Endothelial cell of umbilical vein (primary cell): ENCODE results near the gene NCKAP5. TPM values are rescaled to one million over a fixed set of nuclear protein-coding genes. Genes with fewer than 3 reads are reported as not detected.

Experiments
- BruUV-seq: library from RNA; stranded (reverse); fragments of 400-500 nt; replicated peaks from 2 replicates; lab custom pipeline; 2021; lab: Mats Ljungman, UMichigan
- CTCF ChIA-PET: fragments of 300-600, 350-600 bp; sonication (Branson Sonifier 250); formaldehyde crosslinking; loops from one replicate; lab custom pipeline; 2021; ENCODE audit warnings: antibody characterized with exemption, inconsistent platforms; lab: Charles Lee
- POLR2A ChIA-PET: fragments of 300-600, 350-600 bp; sonication (Branson Sonifier 250); formaldehyde crosslinking; loops from one replicate; lab custom pipeline; 2021; ENCODE audit warnings: antibody characterized with exemption, inconsistent platforms; lab: Charles Lee
- DNase-seq: peaks from one replicate; pipeline ENCODE4 v3.0.0-alpha.2; 2011; ENCODE audit warnings: low read depth, low spot score
- FAIRE-seq: peaks from 2 replicates; lab custom pipeline; 2011; peaks lifted over from hg19 to GRCh38; lab: Jason Lieb, UNC
- H2AFZ ChIP-seq: 2 replicates; pipeline ENCODE4 v1.6.0; 2012; ENCODE audit warnings: low read depth, low read length, control low read depth, inconsistent platforms
- H3K27ac ChIP-seq: 2 replicates; pipeline ENCODE4 v1.5.1; 2011; ENCODE audit warnings: low read depth, mild to moderate bottlenecking, control low read depth, low read length, moderate library complexity; ENCODE audit not compliant: insufficient read depth
- H3K27me3 ChIP-seq, 2 experiments: 2 replicates each; pipeline versions ENCODE4 v1.6.0 to v1.6.1; 2011; ENCODE audit warnings: low read length in 2 of 2, mixed read lengths in 1 of 2; ENCODE audit not compliant: control insufficient read depth in 2 of 2, insufficient read depth in 2 of 2
- H3K36me3 ChIP-seq, 2 experiments: 2 replicates in 1 of 2; 3 replicates in 1 of 2; pipeline ENCODE4 v1.5.1; 2011; ENCODE audit warnings: low read length in 2 of 2, mild to moderate bottlenecking in 1 of 2, moderate library complexity in 1 of 2; ENCODE audit not compliant: control insufficient read depth in 2 of 2, insufficient read depth in 2 of 2; ENCODE audit errors: extremely low read depth in 1 of 2
- H3K4me1 ChIP-seq: 3 replicates; pipeline ENCODE4 v1.5.1; 2011; ENCODE audit warnings: mild to moderate bottlenecking, low read length; ENCODE audit not compliant: control insufficient read depth, insufficient read depth; ENCODE audit errors: extremely low read depth
- H3K4me2 ChIP-seq: 2 replicates; pipeline ENCODE4 v1.6.1; 2011; ENCODE audit warnings: low read length, control low read depth, mixed read lengths; ENCODE audit not compliant: insufficient read depth
- H3K4me3 ChIP-seq, 3 experiments: fragments of 200-600 bp in 1 of 3; sonication (generic), shearing (Covaris generic) in 1 of 3; replicated peaks in 1 of 3; 2 replicates each; pipeline ENCODE4 v1.5.1; 2011 to 2016; ENCODE audit warnings: control low read depth in 3 of 3, low read length in 3 of 3, mild to moderate bottlenecking in 2 of 3, inconsistent platforms in 1 of 3, low read depth in 1 of 3, moderate library complexity in 1 of 3; ENCODE audit not compliant: insufficient read depth in 1 of 3
- H3K79me2 ChIP-seq: 2 replicates; pipeline ENCODE4 v1.6.0; 2012; ENCODE audit warnings: low read length, inconsistent platforms; ENCODE audit not compliant: control insufficient read depth, insufficient read depth
- H3K9ac ChIP-seq: replicated peaks from 2 replicates; pipeline ENCODE3; 2011; ENCODE audit warnings: low read length, control low read depth; ENCODE audit not compliant: insufficient read depth; ENCODE audit errors: extremely low read depth
- H3K9me1 ChIP-seq: replicated peaks from 3 replicates; pipeline ENCODE4 v1.6.0; 2011; ENCODE audit warnings: mild to moderate bottlenecking, low read length; ENCODE audit not compliant: control insufficient read depth, insufficient read depth; ENCODE audit errors: extremely low read depth
- H3K9me3 ChIP-seq: replicated peaks from 2 replicates; pipeline ENCODE4 v1.5.1; 2012; ENCODE audit warnings: low read length, inconsistent platforms; ENCODE audit not compliant: control insufficient read depth, insufficient read depth
- H4K20me1 ChIP-seq: replicated peaks from 2 replicates; pipeline ENCODE3; 2011; ENCODE audit warnings: mild to moderate bottlenecking, low read length; ENCODE audit not compliant: control insufficient read depth, insufficient read depth; ENCODE audit errors: extremely low read depth
- CTCF ChIP-seq, 2 donors: IDR thresholded peaks; 1 replicate in 1 of 2; 2 replicates in 1 of 2; pipeline ENCODE4 v1.5.1; 2011; ENCODE audit warnings: low read length in 2 of 2, mild to moderate bottlenecking in 2 of 2, moderate library complexity in 2 of 2, control low read depth in 1 of 2, inconsistent platforms in 1 of 2, low read depth in 1 of 2; ENCODE audit not compliant: insufficient read depth in 1 of 2; ENCODE audit errors: extremely low read depth in 1 of 2
- EZH2 ChIP-seq: IDR thresholded peaks from 2 replicates; pipeline ENCODE4 v1.6.1; 2012; ENCODE audit warnings: borderline replicate concordance, low read depth, mild to moderate bottlenecking, moderate library complexity, low read length, inconsistent platforms; ENCODE audit not compliant: severe bottlenecking
- FOS ChIP-seq: IDR thresholded peaks from 2 replicates; pipeline ENCODE4 v1.6.1; 2011; ENCODE audit warnings: mild to moderate bottlenecking, low read length, moderate library complexity, borderline replicate concordance; ENCODE audit not compliant: insufficient read depth
- GATA2 ChIP-seq: IDR thresholded peaks from 2 replicates; pipeline ENCODE4 v1.7.0; 2011; ENCODE audit warnings: low read depth, mild to moderate bottlenecking, moderate library complexity, mixed read lengths, low read length; ENCODE audit not compliant: insufficient read length, insufficient read depth
- JUN ChIP-seq: IDR thresholded peaks from 2 replicates; pipeline ENCODE4 v1.6.1; 2011; ENCODE audit warnings: borderline replicate concordance, low read depth; ENCODE audit not compliant: insufficient read length, insufficient read depth
- MAX ChIP-seq: IDR thresholded peaks from 2 replicates; pipeline ENCODE4 v1.6.1; 2011; ENCODE audit not compliant: insufficient read depth, insufficient read length
- MYC ChIP-seq: IDR thresholded peaks from one replicate; pipeline ENCODE4 v1.6.1; 2011; ENCODE audit warnings: mild to moderate bottlenecking, low read depth, low read length
- POLR2A ChIP-seq: IDR thresholded peaks from 2 replicates; pipeline ENCODE4 v1.6.1; 2012; ENCODE audit warnings: low read depth, mild to moderate bottlenecking, control low read depth, low read length
- POLR2AphosphoS5 ChIP-seq: IDR thresholded peaks from 2 replicates; pipeline ENCODE4 v1.6.1; 2012; ENCODE audit warnings: low read depth, mild to moderate bottlenecking, control low read depth, low read length, moderate library complexity; ENCODE audit not compliant: insufficient read depth
- dilution Hi-C: fragments of 300-500 bp; cut with MboI; formaldehyde crosslinking; loops from one replicate; pipeline ENCODE4 v1.15.0; 2019; ENCODE audit warnings: low sequenced_read_pairs; ENCODE audit not compliant: extremely low pct_ligation_motif_present
- intact Hi-C: fragments of 100-400 bp; cut with micrococcal nuclease; formaldehyde crosslinking; loops from one replicate; pipeline ENCODE4 v1.10.0; 2022
- polyA plus RNA-seq, 4 experiments: library from polyadenylated mRNA; depleted of rRNA in 3 of 4; stranded (reverse) in 3 of 4; unstranded in 1 of 4; fragments of >200 nt; gene quantifications; 2 replicates each; pipeline versions ENCODE4 v1.2.1 to v1.2.3, GENCODE V29; 2011 to 2012; ENCODE audit warnings: missing spikeins in 1 of 4
- total RNA-seq: library from RNA; stranded (reverse); gene quantifications from 2 replicates; pipeline ENCODE4 v1.2.3, GENCODE V29; 2021

NCKAP5 gene
- total and polyA plus RNA-seq, 2 donors (not counting 3 experiments of a cell fraction or from before 2014, with no cell fraction given), result 0.47 to 3.3 TPM

- no peaks in the 10 kb centered on the region for H3K4me1 ChIP-seq
- no peaks in the 10 kb centered on the region for H3K9me3 ChIP-seq
- no peak overlapping the region for H3K4me3 ChIP-seq
- no peak for FAIRE-seq
- no peaks in the 10 kb centered on the region for H4K20me1 ChIP-seq
- H3K79me2 ChIP-seq, result no peaks in the 10 kb centered on the region
- ChIA-PET CTCF (no interaction called here), POLR2A (no interaction called here)
- H3K27ac ChIP-seq, result no peak overlapping the region
- dilution Hi-C loops (no loop called here), intact Hi-C loops (no loop called here)
- H3K36me3 ChIP-seq, result no peaks in the 10 kb centered on the region
- no peak overlapping the region for H3K4me2 ChIP-seq
- no peak for DNase-seq
- H3K27me3 ChIP-seq, result no peaks in the 10 kb centered on the region
- no peak overlapping the region for H3K9ac ChIP-seq
- TF ChIP-seq EZH2 (no peak), GATA2 (no peak), JUN (no peak), MYC (no peak), FOS (no peak), POLR2A (no peak), CTCF (IDR thresholded peaks at IDR 0.05; ENCODE audit: extremely low read depth in 1 of 2, insufficient read depth in 1 of 2, low read depth in 1 of 2, low read length in 2 of 2) (no peak), MAX (no peak), POLR2AphosphoS5 (no peak)
- H3K9me1 ChIP-seq, result no peaks in the 10 kb centered on the region
- H2AFZ ChIP-seq, result no peak overlapping the region
- no TSS peak for BruUV-seq
Measured at GRCh38 chr2:132815516-132815915, 752.7 kb downstream of the NCKAP5 start.
